HG03103 (cell line): ENCODE data around the gene C11orf91.
"Not testable (repeated sequence)": the region's sequence is repeated elsewhere in the genome, so short reads cannot be mapped to it uniquely, and the experiment has no call there.

Experiments
- ATAC-seq: cut with Tn5 transposase; IDR thresholded peaks from one replicate; pipeline ENCODE4 v1.9.1; 2021; ENCODE audit warnings: low read depth; ENCODE audit not compliant: unreplicated experiment

Gene C11orf91

GRCh38 chr11:33698921-33699320 is 1.7 kb downstream of the C11orf91 start:
- ATAC-seq = no peak

GRCh38 chr11:33697997-33698396 is 2.6 kb downstream of the C11orf91 start:
- no peak for ATAC-seq

- ATAC-seq = no peak
Measured at GRCh38 chr11:33696931-33697638, 3.5 kb downstream of the C11orf91 start.

GRCh38 chr11:33696411-33696810 is 4.2 kb downstream of the C11orf91 start:
- ATAC-seq = no peak

GRCh38 chr11:33695051-33695566 is 5.5 kb downstream of the C11orf91 start:
- ATAC-seq = no peak

- ATAC-seq = no peak
Measured at GRCh38 chr11:33694346-33695050, 6.1 kb downstream of the C11orf91 start.

GRCh38 chr11:33692541-33692940 is 8.1 kb downstream of the C11orf91 start:
- ATAC-seq = no peak

GRCh38 chr11:33692013-33692504 is 8.6 kb downstream of the C11orf91 start:
- no peak for ATAC-seq

- no peak for ATAC-seq
Measured at GRCh38 chr11:33691066-33691864, 9.4 kb downstream of the C11orf91 start.

GRCh38 chr11:33690290-33691065 is 10.1 kb downstream of the C11orf91 start:
- no peak for ATAC-seq

GRCh38 chr11:33689501-33689900 is 11.1 kb downstream of the C11orf91 start:
- ATAC-seq = no peak

- ATAC-seq = no peak
Measured at GRCh38 chr11:33689085-33689484, 11.5 kb downstream of the C11orf91 start.

GRCh38 chr11:33687733-33688479 is 12.7 kb downstream of the C11orf91 start:
- ATAC-seq = no peak

GRCh38 chr11:33685082-33685481 is 15.5 kb downstream of the C11orf91 start:
- no peak for ATAC-seq

GRCh38 chr11:33684003-33684706 is 16.5 kb downstream of the C11orf91 start:
- ATAC-seq = no peak

GRCh38 chr11:33682446-33682845 is 18.2 kb downstream of the C11orf91 start:
- no peak for ATAC-seq

- no peak for ATAC-seq
Measured at GRCh38 chr11:33682019-33682418, 18.6 kb downstream of the C11orf91 start.

- not testable (repeated sequence) for ATAC-seq
Measured at GRCh38 chr11:33678616-33679015, 22.0 kb downstream of the C11orf91 start.
